GM18858 (cell line): Measurements from ENCODE around the gene PIK3AP1.
"Not testable (repeated sequence)": the region's sequence is repeated elsewhere in the genome, so short reads cannot be mapped to it uniquely, and the experiment has no call there.

Source experiments
- ATAC-seq: cut with Tn5 transposase; IDR thresholded peaks from one replicate; pipeline ENCODE4 v1.9.1; 2021; ENCODE audit not compliant: unreplicated experiment

PIK3AP1 gene

GRCh38 chr10:96721207-96721572 is 876 bp upstream of the PIK3AP1 start:
- no peak for ATAC-seq

GRCh38 chr10:96719850-96720421 is 378 bp downstream of the PIK3AP1 start:
- no peak for ATAC-seq

- ATAC-seq = no peak
Observed at GRCh38 chr10:96719200-96719599, 1.1 kb downstream of the PIK3AP1 start.

- ATAC-seq = no peak
Observed at GRCh38 chr10:96718304-96718990, 1.9 kb downstream of the PIK3AP1 start.

DNA sequence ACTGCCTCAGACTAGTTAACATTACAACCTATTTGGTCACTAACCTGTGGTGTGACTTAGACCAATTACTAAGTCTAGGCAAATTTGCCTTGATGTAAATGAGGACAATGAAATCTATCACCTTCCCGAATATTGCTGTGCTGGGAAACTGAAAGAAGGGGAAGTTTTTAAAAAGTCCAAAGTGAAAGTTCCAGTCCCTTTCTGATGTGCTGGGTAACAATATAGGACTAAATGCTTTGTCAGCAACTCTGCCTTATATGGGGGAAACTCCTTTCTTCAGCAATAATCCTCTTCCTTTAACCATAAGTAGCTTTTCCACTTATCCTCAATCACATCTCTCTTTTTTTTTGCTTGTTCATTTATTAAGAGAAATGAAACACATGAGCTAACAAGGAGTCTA is 3.9 kb downstream of the PIK3AP1 start:
- no peak for ATAC-seq

GRCh38 chr10:96714746-96715255 is 5.5 kb downstream of the PIK3AP1 start:
- no peak for ATAC-seq

GRCh38 chr10:96714031-96714590 is 6.2 kb downstream of the PIK3AP1 start:
- ATAC-seq = no peak

GRCh38 chr10:96712662-96713271 is 7.5 kb downstream of the PIK3AP1 start:
- no peak for ATAC-seq

DNA sequence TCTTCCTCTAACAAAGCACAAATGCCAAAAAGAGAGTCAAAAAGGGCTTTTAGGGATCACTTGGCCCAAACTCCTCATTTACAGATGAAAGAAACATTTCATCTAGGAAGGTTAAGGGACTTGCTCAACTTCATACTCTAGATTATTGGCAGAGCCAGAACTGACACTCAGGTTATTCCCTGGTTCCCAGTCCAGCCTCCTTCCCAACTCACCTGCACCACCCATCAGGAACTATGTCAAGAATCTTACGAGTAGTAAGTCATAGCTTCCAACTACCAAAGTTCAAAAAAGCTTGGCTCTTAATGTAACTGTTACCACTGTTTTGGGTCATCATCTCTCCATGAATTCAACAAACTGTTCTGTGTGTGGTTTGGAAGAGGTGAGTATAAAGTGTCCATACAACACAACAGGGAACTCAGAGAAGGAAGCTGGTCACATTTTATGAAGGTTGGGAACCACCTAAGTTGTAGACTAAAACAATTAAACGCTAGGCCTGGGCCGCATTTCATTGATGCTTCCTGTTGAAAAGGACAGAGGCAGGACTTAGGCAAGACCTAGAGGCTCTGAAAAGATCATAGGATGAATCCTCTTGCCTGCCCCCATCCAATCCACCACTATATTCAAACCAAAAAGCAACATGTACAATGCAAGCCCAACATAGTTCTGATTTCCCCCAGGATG is 9.1 kb downstream of the PIK3AP1 start:
- no peak for ATAC-seq

DNA sequence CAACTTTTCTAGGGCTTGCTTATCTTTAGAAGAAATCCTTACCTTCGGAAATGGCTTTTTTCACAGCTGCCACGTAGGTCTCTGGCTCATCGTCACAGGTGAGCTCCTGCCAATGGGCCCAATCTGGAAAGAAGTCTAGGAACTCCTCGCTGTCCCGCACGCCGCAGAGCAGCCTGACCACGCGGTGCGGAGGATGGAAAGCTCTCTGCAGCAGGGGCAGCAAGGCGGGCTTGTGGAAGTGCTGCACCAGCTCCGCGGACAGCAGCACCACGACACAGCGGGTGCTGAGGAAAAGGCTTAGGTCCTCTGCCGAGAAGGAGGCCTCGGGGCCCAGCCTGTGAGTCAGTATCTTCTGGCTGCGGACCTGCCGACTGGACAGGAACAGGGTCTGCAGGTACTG is 10.8 kb downstream of the PIK3AP1 start:
- ATAC-seq = no peak

DNA sequence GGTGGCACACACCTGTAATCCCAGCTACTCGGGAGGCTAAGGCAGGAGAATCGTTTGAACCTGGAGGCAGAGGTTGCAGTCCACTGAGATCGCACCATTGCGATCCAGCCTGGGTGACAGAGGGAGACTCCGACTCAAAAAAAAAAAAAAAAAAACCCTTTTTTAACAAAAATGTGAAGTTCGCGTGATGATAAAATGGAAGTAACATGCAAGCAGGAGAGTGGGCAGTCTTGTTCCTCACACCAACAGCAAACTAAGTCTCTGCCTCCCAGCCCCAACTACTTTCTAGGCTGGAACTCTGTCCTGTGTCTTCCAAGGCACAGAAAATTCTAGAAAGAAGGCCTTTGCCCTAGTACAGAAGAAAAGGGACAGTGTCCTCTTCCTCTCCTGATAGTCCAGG is 11.3 kb downstream of the PIK3AP1 start:
- no peak for ATAC-seq

DNA sequence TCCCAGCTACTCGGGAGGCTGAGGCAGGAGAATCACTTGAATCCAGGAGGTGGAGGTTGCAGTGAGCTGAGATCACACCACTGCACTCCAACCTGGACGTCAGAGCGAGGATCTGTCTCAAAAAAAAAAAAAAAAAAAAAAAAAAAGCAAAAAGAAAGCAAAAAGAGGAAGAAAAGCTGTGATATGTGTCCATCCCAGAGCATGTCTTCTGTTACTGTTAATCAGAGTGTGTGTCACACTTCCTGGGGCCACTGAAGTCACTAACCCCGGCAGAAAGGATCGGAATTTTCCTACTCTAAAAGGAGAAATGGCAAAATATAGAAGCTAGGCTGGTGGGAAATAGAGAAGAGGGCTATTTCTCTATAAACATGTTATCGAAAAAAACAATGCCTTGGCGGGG is 11.9 kb downstream of the PIK3AP1 start:
- no peak for ATAC-seq

DNA sequence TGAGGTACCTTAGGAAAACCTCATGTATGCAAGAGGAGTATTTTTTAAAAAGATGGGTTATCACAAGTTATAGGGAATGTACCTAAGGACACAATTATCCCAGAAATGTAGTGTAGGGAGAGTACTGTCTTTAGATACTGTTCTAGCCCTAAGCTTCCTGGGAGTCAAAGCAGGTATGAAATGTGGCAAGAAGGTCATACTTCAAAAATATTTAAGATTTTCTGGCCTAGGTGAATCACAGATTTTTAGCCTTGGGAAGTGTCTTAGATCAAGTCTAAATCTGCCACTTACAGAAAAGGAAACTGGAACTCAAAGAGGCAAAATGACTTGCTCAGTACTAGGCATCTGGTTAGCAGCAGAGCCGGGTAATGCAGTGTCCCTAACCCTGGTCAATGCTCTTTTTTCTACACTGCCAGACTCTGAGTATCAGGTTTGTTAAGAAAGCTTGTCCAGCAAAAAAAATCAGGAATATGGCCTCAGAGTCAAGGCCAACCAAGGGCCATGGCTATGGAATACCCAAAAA is 13.9 kb downstream of the PIK3AP1 start:
- ATAC-seq = no peak

GRCh38 chr10:96705134-96705533 is 15.2 kb downstream of the PIK3AP1 start:
- ATAC-seq = no peak

DNA sequence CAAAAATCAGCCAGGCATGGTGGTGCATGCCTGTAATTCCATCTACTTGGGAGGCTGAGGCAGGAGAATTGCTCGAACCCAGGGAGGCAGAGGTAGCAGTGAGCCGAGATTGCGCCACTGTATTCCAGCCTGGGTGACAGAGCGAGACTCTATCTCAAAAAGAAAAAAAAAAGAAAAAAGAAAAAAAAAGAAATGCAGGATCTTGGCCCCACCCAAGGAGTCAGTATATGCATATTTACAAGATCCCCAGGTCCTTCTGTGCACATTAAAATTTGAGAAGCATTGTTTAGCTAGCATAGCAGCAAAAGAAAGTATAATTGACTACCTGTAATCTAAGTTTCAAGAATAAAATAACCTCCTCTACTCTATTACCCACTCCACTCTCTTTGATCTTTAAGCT is 15.8 kb downstream of the PIK3AP1 start:
- no peak for ATAC-seq

- no peak for ATAC-seq
Observed at GRCh38 chr10:96703358-96703757, 17.0 kb downstream of the PIK3AP1 start.

DNA sequence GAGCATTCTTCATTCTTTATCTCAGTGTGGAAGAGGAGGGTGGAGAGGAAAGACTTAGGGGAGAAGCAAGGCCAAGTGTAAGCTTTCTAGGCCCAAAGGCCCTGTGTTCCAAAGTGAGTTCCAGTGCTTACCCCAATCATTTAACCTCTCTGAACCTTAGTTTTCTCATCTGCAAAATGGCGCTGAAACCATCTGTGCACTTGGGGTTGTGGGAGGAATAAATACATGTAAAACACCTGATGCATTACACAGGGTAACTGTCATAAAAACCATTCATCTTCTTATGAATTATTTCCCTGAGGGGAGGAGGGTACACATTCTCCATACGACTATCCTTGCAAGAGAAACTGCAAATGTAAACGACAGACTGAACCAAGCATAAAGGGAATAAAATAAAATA is 19.0 kb downstream of the PIK3AP1 start:
- no peak for ATAC-seq

DNA sequence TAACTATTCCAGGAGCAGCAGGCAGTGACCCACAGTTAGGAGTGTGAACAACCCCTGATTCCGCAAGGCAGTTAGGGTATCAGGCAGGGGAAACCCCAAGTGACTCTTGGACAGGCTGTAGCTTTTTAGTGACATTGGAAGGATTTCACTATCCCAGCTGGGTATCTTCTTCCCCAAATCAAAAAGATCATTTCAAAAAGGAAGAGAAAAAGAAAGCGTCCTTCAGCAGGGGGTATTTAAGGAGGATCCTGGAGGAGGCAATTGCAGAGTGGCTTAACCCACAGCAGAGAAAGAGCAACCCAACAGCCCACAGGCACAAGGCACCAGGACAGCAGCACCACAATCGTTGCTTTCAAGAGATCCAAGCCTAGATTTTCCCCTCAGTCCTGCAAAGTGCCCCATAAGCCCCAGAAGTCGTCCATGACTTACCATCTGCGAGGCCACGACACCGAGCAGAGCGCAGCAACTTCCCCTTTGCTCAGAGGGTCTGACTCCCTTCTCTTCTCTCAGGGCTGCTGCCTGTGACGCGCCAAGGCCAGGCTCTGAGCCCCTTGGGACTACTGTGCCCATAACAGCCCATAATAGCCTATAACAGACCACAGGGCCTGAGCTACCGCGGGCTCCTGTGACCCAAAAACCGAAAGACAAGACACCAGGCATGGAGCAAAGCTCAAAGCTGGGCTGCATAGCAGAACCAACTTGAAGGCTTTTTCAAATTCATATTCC is 19.8 kb downstream of the PIK3AP1 start:
- ATAC-seq = peak; percentile 43

DNA sequence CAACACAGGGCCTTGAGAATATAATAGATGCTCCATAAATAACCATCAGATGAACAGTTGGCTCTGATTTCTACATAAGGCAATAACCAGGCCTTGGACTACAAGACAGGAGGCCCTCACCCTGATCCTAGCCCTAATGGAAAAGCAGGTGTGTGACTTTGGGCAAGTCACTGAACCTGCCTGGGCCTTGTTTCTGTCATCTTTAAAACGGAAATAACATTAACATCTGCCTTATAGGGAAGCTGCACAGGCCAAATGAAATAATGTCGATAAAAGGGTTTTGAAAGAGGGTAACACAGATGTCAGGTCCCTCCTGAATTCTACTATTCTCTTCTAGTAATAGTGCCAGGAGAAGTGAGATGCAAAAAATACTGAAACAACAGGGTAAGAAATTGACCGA is 20.7 kb downstream of the PIK3AP1 start:
- ATAC-seq = no peak

- ATAC-seq = not testable (repeated sequence)
Observed at GRCh38 chr10:96698305-96698704, 22.0 kb downstream of the PIK3AP1 start.

DNA sequence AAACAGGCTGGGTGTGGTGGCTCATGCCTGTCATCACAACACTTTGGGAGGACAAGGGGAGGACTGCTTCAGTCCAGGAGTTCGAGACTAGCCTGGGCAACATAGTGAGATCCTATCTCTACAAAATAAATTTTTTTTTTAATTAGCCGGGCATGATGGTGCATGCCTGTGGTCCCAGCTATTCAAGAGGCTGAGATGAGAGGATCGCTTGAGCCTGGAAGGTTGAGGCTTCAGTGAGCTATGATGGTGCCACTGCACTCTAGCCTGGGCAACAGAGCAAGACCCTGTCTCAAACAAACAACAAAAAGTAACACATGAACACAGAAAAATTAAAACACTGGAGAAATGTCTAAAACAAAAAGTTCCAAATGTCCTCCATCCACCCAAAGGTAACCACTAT is 22.9 kb downstream of the PIK3AP1 start:
- ATAC-seq = no peak
